RWPE2 (cell line): Measurements from ENCODE around the gene ANKRA2.

Experiments used
- ATAC-seq: fragments of 200-7000 bp; cut with Tn5 transposase; 3 replicates; pipeline ENCODE4 v1.9.1; 2021; ENCODE audit warnings: low read depth
- DNase-seq: peaks from one replicate; pipeline ENCODE4 v3.0.0-alpha.2; 2020; ENCODE audit warnings: low spot score
- H3K27ac ChIP-seq: fragments of 450-650 bp; 2 replicates; pipeline ENCODE4 v1.5.1; 2017; ENCODE audit warnings: mild to moderate bottlenecking; ENCODE audit not compliant: poor library complexity, severe bottlenecking
- H3K27me3 ChIP-seq: fragments of 250-450 bp; sonication (Bioruptor Pico); 2 replicates; pipeline ENCODE4 v1.5.1; 2021; ENCODE audit warnings: mild to moderate bottlenecking, moderate library complexity; ENCODE audit not compliant: insufficient read depth, poor library complexity, severe bottlenecking
- H3K36me3 ChIP-seq: fragments of 250-450 bp; sonication (Bioruptor Pico); 2 replicates; pipeline ENCODE4 v1.5.1; 2020; ENCODE audit warnings: low read depth, mild to moderate bottlenecking, moderate library complexity
- H3K4me1 ChIP-seq: fragments of 250-450 bp; sonication (Bioruptor Pico); 2 replicates; pipeline ENCODE4 v1.5.1; 2021; ENCODE audit warnings: mild to moderate bottlenecking, moderate library complexity; ENCODE audit not compliant: insufficient read depth, poor library complexity, severe bottlenecking
- H3K4me3 ChIP-seq: fragments of 250-450 bp; sonication (Bioruptor Pico); 2 replicates; pipeline ENCODE4 v1.5.1; 2021; ENCODE audit warnings: mild to moderate bottlenecking, moderate library complexity; ENCODE audit not compliant: severe bottlenecking
- H3K9me3 ChIP-seq: fragments of 250-450 bp; sonication (Bioruptor Pico); 2 replicates; pipeline ENCODE4 v1.5.1; 2021; ENCODE audit warnings: mild to moderate bottlenecking, moderate library complexity; ENCODE audit not compliant: severe bottlenecking
- TF ChIP-seq, protein P1 (sequence below): fragments of 450-650 bp; IDR thresholded peaks from one replicate; pipeline ENCODE4 v1.5.1; 2017; ENCODE audit warnings: mild to moderate bottlenecking, moderate library complexity; ENCODE audit not compliant: poor library complexity, severe bottlenecking

Gene ANKRA2

DNA sequence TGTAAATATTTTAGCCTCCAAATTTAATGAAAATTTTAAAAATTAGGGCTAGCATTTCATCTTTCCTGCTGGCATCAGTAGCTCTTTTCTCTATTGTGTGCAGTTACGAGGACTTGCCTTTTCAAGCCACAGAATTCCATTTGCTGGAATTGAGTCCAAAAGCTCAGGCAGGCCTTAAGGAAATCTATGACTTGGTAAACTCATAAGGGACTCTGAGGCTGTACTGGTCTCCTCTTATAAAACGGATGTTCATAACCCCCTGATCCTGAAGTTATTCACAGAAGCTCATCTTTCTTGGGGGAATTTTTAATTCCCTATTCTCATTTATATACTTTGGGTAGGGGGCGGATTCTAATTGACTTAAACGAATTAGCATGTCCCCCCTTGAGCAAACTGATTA lies 23.4 kb downstream of the ANKRA2 start:
- peaks cover 42% of the 10 kb centered on the region for H3K4me1 ChIP-seq
- H3K4me3 ChIP-seq: no peak overlapping the region
- no peaks in the 10 kb centered on the region for H3K36me3 ChIP-seq
- no peak for ATAC-seq
- H3K27me3 ChIP-seq: no peaks in the 10 kb centered on the region
- TF ChIP-seq, protein P1, sequence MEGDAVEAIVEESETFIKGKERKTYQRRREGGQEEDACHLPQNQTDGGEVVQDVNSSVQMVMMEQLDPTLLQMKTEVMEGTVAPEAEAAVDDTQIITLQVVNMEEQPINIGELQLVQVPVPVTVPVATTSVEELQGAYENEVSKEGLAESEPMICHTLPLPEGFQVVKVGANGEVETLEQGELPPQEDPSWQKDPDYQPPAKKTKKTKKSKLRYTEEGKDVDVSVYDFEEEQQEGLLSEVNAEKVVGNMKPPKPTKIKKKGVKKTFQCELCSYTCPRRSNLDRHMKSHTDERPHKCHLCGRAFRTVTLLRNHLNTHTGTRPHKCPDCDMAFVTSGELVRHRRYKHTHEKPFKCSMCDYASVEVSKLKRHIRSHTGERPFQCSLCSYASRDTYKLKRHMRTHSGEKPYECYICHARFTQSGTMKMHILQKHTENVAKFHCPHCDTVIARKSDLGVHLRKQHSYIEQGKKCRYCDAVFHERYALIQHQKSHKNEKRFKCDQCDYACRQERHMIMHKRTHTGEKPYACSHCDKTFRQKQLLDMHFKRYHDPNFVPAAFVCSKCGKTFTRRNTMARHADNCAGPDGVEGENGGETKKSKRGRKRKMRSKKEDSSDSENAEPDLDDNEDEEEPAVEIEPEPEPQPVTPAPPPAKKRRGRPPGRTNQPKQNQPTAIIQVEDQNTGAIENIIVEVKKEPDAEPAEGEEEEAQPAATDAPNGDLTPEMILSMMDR: no peak
- peak overlapping the region; percentile 74 for H3K27ac ChIP-seq
- no peaks in the 10 kb centered on the region for H3K9me3 ChIP-seq
- DNase-seq: no peak

DNA sequence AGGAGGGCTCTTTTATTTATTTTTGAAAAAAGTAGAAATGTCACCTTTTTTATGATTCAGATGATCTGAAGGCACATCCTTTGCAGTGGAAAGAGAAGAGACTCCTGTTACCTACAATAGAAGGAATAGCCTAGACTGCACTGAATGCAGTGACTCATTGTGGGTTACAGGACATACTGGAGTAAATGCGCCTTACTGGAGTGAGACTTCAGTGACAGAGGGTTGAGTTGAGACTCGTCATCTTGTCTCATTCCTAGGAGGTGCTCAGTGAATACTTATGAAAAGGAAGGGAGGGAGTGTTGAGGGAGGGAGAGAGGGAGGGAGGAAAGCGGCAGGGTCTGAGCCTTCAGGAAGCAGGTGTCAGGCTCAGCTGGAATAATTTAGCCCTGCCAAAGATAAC lies 25.2 kb downstream of the ANKRA2 start:
- TF ChIP-seq, protein P1: no peak
- peak; percentile 91 for ATAC-seq
- Histone ChIP-seq H3K4me1 (peaks cover 41% of the 10 kb centered on the region), H3K27ac (peak overlapping the region; percentile 74), H3K4me3 (no peak overlapping the region), H3K36me3 (no peaks in the 10 kb centered on the region), H3K27me3 (no peaks in the 10 kb centered on the region), H3K9me3 (no peaks in the 10 kb centered on the region)
- DNase-seq: no peak

DNA sequence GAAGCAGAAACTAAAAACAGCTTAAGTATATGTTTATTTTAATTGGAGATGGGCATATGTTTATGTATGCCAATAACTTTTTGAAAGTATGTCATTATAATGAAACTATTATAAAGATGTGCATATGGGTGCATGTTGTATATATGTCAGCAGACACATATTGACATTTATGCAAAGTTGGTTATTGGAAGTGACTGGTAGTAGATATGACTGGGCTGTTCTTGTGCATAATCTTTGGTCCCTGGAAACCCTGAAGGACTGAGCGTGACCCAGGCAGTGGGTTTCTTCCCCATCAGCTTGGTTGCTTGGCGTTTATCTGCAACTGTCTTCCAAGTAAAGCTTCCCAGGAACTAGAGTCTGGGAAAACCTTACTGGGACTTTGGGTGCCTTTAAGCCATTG lies 25.7 kb downstream of the ANKRA2 start:
- TF ChIP-seq, protein P1: no peak
- DNase-seq (no peak), ATAC-seq (no peak)
- peak overlapping the region; percentile 74 for H3K27ac ChIP-seq
- H3K27me3 ChIP-seq: no peaks in the 10 kb centered on the region
- H3K9me3 ChIP-seq: no peaks in the 10 kb centered on the region
- H3K4me3 ChIP-seq: no peak overlapping the region
- H3K36me3 ChIP-seq: no peaks in the 10 kb centered on the region
- peaks cover 37% of the 10 kb centered on the region for H3K4me1 ChIP-seq

DNA sequence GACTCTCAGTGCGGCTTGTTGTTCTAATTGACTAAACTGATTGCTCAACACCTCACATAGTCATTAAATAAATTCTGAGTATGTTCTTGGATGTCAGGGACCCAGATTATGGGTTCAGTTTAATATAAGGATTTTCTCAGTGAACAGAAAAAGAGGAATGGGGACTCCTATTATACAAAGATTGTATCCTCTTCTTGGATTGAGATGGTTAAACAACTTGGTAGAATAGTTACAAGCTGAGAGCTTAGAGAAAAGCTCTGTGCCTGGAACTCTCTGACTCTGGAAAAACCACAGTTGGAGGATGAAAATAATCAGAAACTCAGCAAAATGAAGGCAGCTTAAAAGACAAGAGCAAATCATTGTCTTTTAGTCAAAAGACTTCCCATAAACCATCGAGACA lies 30.5 kb downstream of the ANKRA2 start:
- Histone ChIP-seq H3K36me3 (no peaks in the 10 kb centered on the region), H3K27me3 (no peaks in the 10 kb centered on the region), H3K4me1 (peaks cover 3% of the 10 kb centered on the region), H3K9me3 (no peaks in the 10 kb centered on the region), H3K4me3 (no peak overlapping the region), H3K27ac (no peak overlapping the region)
- DNase-seq (no peak), ATAC-seq (no peak)
- TF ChIP-seq, protein P1: no peak

DNA sequence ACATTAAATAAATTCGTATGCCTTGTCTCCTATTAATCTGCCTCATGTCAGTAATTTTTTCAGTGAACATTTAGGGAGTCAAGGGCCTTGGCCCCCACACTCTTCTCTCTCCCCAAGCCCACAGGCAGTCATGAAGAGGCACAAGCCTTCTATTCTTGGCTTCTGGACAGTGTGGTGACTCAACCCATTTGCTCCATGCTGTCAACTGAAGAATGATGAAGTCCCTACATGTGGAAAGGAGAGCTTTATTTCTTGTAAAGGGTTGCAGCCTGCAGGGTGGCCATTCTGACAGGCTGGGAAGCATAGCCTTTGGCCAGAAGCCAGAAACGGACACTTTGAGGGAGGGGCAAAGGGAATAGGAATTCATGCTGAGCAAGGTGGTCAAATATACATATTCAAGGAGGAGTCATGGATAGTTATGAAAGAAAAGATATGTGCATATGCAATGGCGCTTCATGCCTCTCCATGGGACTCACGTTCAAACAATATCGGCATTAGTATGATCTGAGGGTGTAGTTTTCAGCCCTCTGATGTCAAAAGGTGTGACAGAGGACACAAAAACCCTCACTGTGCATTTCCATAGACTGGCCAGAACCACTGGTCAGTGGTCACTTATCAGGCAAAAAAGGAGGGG lies 31.3 kb downstream of the ANKRA2 start:
- Histone ChIP-seq H3K9me3 (no peaks in the 10 kb centered on the region), H3K4me3 (no peak overlapping the region), H3K4me1 (no peaks in the 10 kb centered on the region), H3K27me3 (no peaks in the 10 kb centered on the region), H3K36me3 (no peaks in the 10 kb centered on the region), H3K27ac (no peak overlapping the region)
- no peak for DNase-seq
- TF ChIP-seq, protein P1: no peak
- ATAC-seq: no peak
